WTC11 (cell line): ENCODE results near the gene SMIM41. TPM values are rescaled to one million over a fixed set of nuclear protein-coding genes. Genes with fewer than 3 reads are reported as not detected.
A peak's percentile ranks its signal among the peaks of the same experiment; 100 is the strongest.

Source experiments
- ATAC-seq: fragments of 200-7000 bp; cut with Tn5 transposase; 2 replicates; pipeline ENCODE4 v1.10.0; 2021; ENCODE audit warnings: mild to moderate bottlenecking, moderate library complexity
- CTCF ChIA-PET: fragments of 300-600 bp; sonication (Branson Sonifier 250); formaldehyde crosslinking; loops from one replicate; lab custom pipeline; 2021; ENCODE audit warnings: antibody characterized with exemption; lab: Charles Lee
- POLR2A ChIA-PET: fragments of 350-600 bp; sonication (Branson Sonifier 250); formaldehyde crosslinking; loops from one replicate; lab custom pipeline; 2021; ENCODE audit warnings: antibody characterized with exemption; lab: Charles Lee
- DNase-seq: peaks from one replicate; pipeline ENCODE4 v3.0.0; 2021; ENCODE audit warnings: low spot score
- H3K27ac Mint-ChIP-seq: 2 replicates; pipeline ENCODE4 v1.8.0; 2021; ENCODE audit warnings: mixed read lengths
- H3K27me3 Mint-ChIP-seq: 2 replicates; pipeline ENCODE4 v1.8.0; 2021; ENCODE audit warnings: low read depth, mild to moderate bottlenecking, moderate library complexity, mixed read lengths
- H3K36me3 Mint-ChIP-seq: 2 replicates; pipeline ENCODE4 v1.8.0; 2021; ENCODE audit warnings: mixed read lengths
- H3K4me1 Mint-ChIP-seq: 2 replicates; pipeline ENCODE4 v1.8.0; 2022; ENCODE audit warnings: mixed read lengths
- H3K4me3 Mint-ChIP-seq: 2 replicates; pipeline ENCODE4 v1.8.0; 2021; ENCODE audit warnings: mild to moderate bottlenecking, moderate library complexity, mixed read lengths
- H3K9me3 Mint-ChIP-seq: 2 replicates; pipeline ENCODE4 v1.8.0; 2021; ENCODE audit warnings: mixed read lengths
- ATF1 ChIP-seq: sonication (generic); formaldehyde crosslinking; IDR thresholded peaks from 2 replicates; pipeline ENCODE4 v1.8.1; 2023; ENCODE audit warnings: mild to moderate bottlenecking, moderate library complexity, missing genetic modification reagents
- ELF4 ChIP-seq: sonication (generic); formaldehyde crosslinking; IDR thresholded peaks from 2 replicates; pipeline ENCODE4 v1.8.1; 2022; ENCODE audit warnings: low read depth, mild to moderate bottlenecking, moderate library complexity, missing genetic modification reagents
- EMX1 ChIP-seq: fragments of 250-450 bp; sonication (Bioruptor Pico); IDR thresholded peaks from 2 replicates; pipeline ENCODE4 v1.8.0; 2021; ENCODE audit warnings: mild to moderate bottlenecking
- ERG ChIP-seq: fragments of 250-450 bp; sonication (Bioruptor Pico); IDR thresholded peaks from 2 replicates; pipeline ENCODE4 v1.8.0; 2021; ENCODE audit warnings: mild to moderate bottlenecking
- ESRRA ChIP-seq: sonication (generic); formaldehyde crosslinking; IDR thresholded peaks from 2 replicates; pipeline ENCODE4 v1.8.1; 2022; ENCODE audit warnings: mild to moderate bottlenecking, missing genetic modification reagents, borderline replicate concordance
- FOXJ3 ChIP-seq: sonication (generic); formaldehyde crosslinking; IDR thresholded peaks from 2 replicates; pipeline ENCODE4 v1.9.0; 2021; ENCODE audit warnings: missing genetic modification reagents, mild to moderate bottlenecking, borderline replicate concordance
- FOXK1 ChIP-seq: sonication (generic); formaldehyde crosslinking; IDR thresholded peaks from 2 replicates; pipeline ENCODE4 v1.8.0; 2022; ENCODE audit warnings: mild to moderate bottlenecking, moderate library complexity, missing genetic modification reagents
- JUN ChIP-seq: sonication (generic); formaldehyde crosslinking; IDR thresholded peaks from 2 replicates; pipeline ENCODE4 v1.8.0; 2023; ENCODE audit warnings: mild to moderate bottlenecking, missing genetic modification reagents
- KAT7 ChIP-seq: sonication (generic); formaldehyde crosslinking; IDR thresholded peaks from 2 replicates; pipeline ENCODE4 v1.8.1; 2023; ENCODE audit warnings: missing genetic modification reagents, mild to moderate bottlenecking, borderline replicate concordance
- STAT6 ChIP-seq: sonication (generic); formaldehyde crosslinking; conservative IDR thresholded peaks from 2 replicates; pipeline ENCODE4 v1.8.1; 2023; ENCODE audit warnings: mild to moderate bottlenecking, low read depth, missing genetic modification reagents, moderate library complexity
- TEAD1 ChIP-seq: sonication (generic); formaldehyde crosslinking; IDR thresholded peaks from 2 replicates; pipeline ENCODE4 v1.8.0; 2022; ENCODE audit warnings: mild to moderate bottlenecking, missing genetic modification reagents
- ZNF232 ChIP-seq: sonication (generic); formaldehyde crosslinking; IDR thresholded peaks from 2 replicates; pipeline ENCODE4 v1.8.0; 2022; ENCODE audit warnings: mild to moderate bottlenecking, missing genetic modification reagents
- ZNF263 ChIP-seq: sonication (generic); formaldehyde crosslinking; IDR thresholded peaks from 2 replicates; pipeline ENCODE4 v1.8.1; 2022; ENCODE audit warnings: low read depth, mild to moderate bottlenecking, moderate library complexity, missing genetic modification reagents
- ZNF281 ChIP-seq: sonication (generic); formaldehyde crosslinking; IDR thresholded peaks from 2 replicates; pipeline ENCODE4 v1.8.0; 2023; ENCODE audit warnings: mild to moderate bottlenecking, missing genetic modification reagents
- ZNF396 ChIP-seq: fragments of 250-450 bp; sonication (Bioruptor Pico); IDR thresholded peaks from 2 replicates; pipeline ENCODE4 v1.8.0; 2021; ENCODE audit warnings: mild to moderate bottlenecking, moderate library complexity, borderline replicate concordance
- ZNF423 ChIP-seq: fragments of 250-450 bp; sonication (Bioruptor Pico); IDR thresholded peaks from 2 replicates; pipeline ENCODE4 v2.1.2; 2022; ENCODE audit warnings: mild to moderate bottlenecking, moderate library complexity
- total RNA-seq: library from RNA; stranded (reverse); gene quantifications from 3 replicates; pipeline ENCODE4 v1.2.3, GENCODE V29; 2021

Gene SMIM41
- total RNA-seq, 1 experiment from 2014 or later: not detected

GRCh38 chr12:52123487-52124186 lies 44.1 kb downstream of the SMIM41 start (continued):
- no peak for TF ChIP-seq ERG (CRISPR knock-in tag)
- no peak for TF ChIP-seq STAT6 (CRISPR knock-in tag)
- no peak for TF ChIP-seq ESRRA (CRISPR knock-in tag)
- no peak for TF ChIP-seq ZNF396 (CRISPR knock-in tag)
- no peak for TF ChIP-seq ELF4 (CRISPR knock-in tag)
- TF ChIP-seq ZNF263: no peak
- TF ChIP-seq ATF1: no peak
- TF ChIP-seq JUN: no peak
- TF ChIP-seq FOXJ3: no peak
- no peak for TF ChIP-seq KAT7

- ChIA-PET CTCF (interaction anchor here (0.6 to 13.2 kb wide), 28 partner anchors 9 to 753 kb away, joined by 3 to 435 read pairs (median 4); partner anchors contain the start of genes ATG101 and SMIM41), POLR2A (interaction anchor here (0.5 to 0.9 kb wide), 3 partner anchors 22 to 1340 kb away, joined by 3 read pairs; no protein-coding TSS in a partner anchor)
- Mint-ChIP-seq H3K4me3 (peak overlapping the region; percentile 32; the same call in 1 of the 2 replicates), H3K27me3 (0 out of 2 replicates have a peak, but pooled peaks cover 4% of the 10 kb centered on the region), H3K36me3 (no peaks in the 10 kb centered on the region), H3K9me3 (no peaks in the 10 kb centered on the region), H3K4me1 (peaks cover 79% of the 10 kb centered on the region), H3K27ac (peak overlapping the region; percentile 97)
- DNase-seq (peak; percentile 65), ATAC-seq (peak; percentile 81)
- TF ChIP-seq EMX1 (CRISPR knock-in tag) (no peak), ZNF423 (peak; percentile 86), TEAD1 (0 out of 2 replicates have a peak, but pooled peaks have one; percentile 51), FOXK1 (CRISPR knock-in tag) (0 out of 2 replicates have a peak, but pooled peaks have one; percentile 7), ZNF281 (peak; percentile 56; the same call in 1 of the 2 replicates)
Measured at GRCh38 chr12:52125476-52125900, 46.0 kb downstream of the SMIM41 start.

- Mint-ChIP-seq H3K27ac (peak overlapping the region; percentile 97), H3K4me1 (peaks cover 81% of the 10 kb centered on the region), H3K27me3 (0 out of 2 replicates have a peak, but pooled peaks cover 4% of the 10 kb centered on the region), H3K4me3 (peak overlapping the region; percentile 27; the same call in 1 of the 2 replicates), H3K36me3 (no peaks in the 10 kb centered on the region), H3K9me3 (no peaks in the 10 kb centered on the region)
- TF ChIP-seq ERG (CRISPR knock-in tag) (no peak), ZNF232 (CRISPR knock-in tag) (no peak)
- POLR2A ChIA-PET: interaction anchor here (0.5 to 0.6 kb wide), 2 partner anchors 93 to 1339 kb away, joined by 3 read pairs; no protein-coding TSS in a partner anchor
- ATAC-seq: no peak
- CTCF ChIA-PET: interaction anchor here (0.6 to 13.2 kb wide), 24 partner anchors 10 to 752 kb away, joined by 3 to 435 read pairs (median 4); partner anchors contain the start of genes ATG101 and SMIM41
- DNase-seq: no peak
Measured at GRCh38 chr12:52126050-52126604, 46.6 kb downstream of the SMIM41 start.
